Parathyroid adenoma (tissue), 2 donors: ENCODE measurements around the gene MTHFR.

Source experiments
- H2AFZ ChIP-seq: fragments of 300-600 bp; sonication (generic); one replicate; pipeline ENCODE4 v1.7.0; 2017; ENCODE audit warnings: antibody characterized with exemption, mild to moderate bottlenecking
- H3K27ac ChIP-seq: fragments of 300-600 bp; sonication (generic); one replicate; pipeline ENCODE4 v1.7.0; 2017
- H3K27me3 ChIP-seq: fragments of 300-600 bp; sonication (generic); one replicate; pipeline ENCODE4 v1.7.0; 2017; ENCODE audit warnings: low read length; ENCODE audit not compliant: control insufficient read depth, insufficient read depth
- H3K36me3 ChIP-seq: fragments of 300-600 bp; sonication (generic); one replicate; pipeline ENCODE4 v1.7.0; 2017; ENCODE audit warnings: low read length; ENCODE audit not compliant: control insufficient read depth, insufficient read depth
- H3K4me1 ChIP-seq: fragments of 300-600 bp; sonication (generic); one replicate; pipeline ENCODE4 v1.7.0; 2017; ENCODE audit warnings: control low read depth
- H3K4me2 ChIP-seq: fragments of 300-600 bp; sonication (generic); one replicate; pipeline ENCODE4 v1.7.0; 2017; ENCODE audit warnings: low read length
- H3K4me3 ChIP-seq: fragments of 300-600 bp; sonication (generic); one replicate; pipeline ENCODE4 v1.7.0; 2017; ENCODE audit warnings: low read depth, low read length
- H3K79me2 ChIP-seq: fragments of 300-600 bp; sonication (generic); one replicate; pipeline ENCODE4 v1.7.0; 2017; ENCODE audit warnings: control low read depth
- H3K9ac ChIP-seq: fragments of 300-600 bp; sonication (generic); one replicate; pipeline ENCODE4 v1.7.0; 2017; ENCODE audit warnings: mild to moderate bottlenecking
- H3K9me3 ChIP-seq: fragments of 300-600 bp; sonication (generic); one replicate; pipeline ENCODE4 v1.7.0; 2017; ENCODE audit warnings: low read length; ENCODE audit not compliant: control insufficient read depth
- CTCF ChIP-seq: fragments of 300-600 bp; sonication (generic); IDR thresholded peaks from one replicate; pipeline ENCODE4 v1.7.0; 2017; ENCODE audit warnings: antibody characterized with exemption, mild to moderate bottlenecking
- donor health status: primary hyperparathyroidism.

MTHFR gene

GRCh38 chr1:11850156-11850555 lies 44.4 kb upstream of the MTHFR start:
- no peaks in the 10 kb centered on the region for H3K4me1 ChIP-seq
- H3K27ac ChIP-seq: no peak overlapping the region
- H3K27me3 ChIP-seq: no peaks in the 10 kb centered on the region
- no peak overlapping the region for H3K4me3 ChIP-seq
- no peak overlapping the region for H3K9ac ChIP-seq
- H2AFZ ChIP-seq: no peak overlapping the region
- no peaks in the 10 kb centered on the region for H3K79me2 ChIP-seq
- H3K9me3 ChIP-seq: no peaks in the 10 kb centered on the region
- no peaks in the 10 kb centered on the region for H3K36me3 ChIP-seq
- no peak for TF ChIP-seq CTCF
- no peak overlapping the region for H3K4me2 ChIP-seq

- no peaks in the 10 kb centered on the region for H3K79me2 ChIP-seq
- H3K4me1 ChIP-seq: no peaks in the 10 kb centered on the region
- H3K27me3 ChIP-seq: no peaks in the 10 kb centered on the region
- H3K4me3 ChIP-seq: no peak overlapping the region
- no peaks in the 10 kb centered on the region for H3K9me3 ChIP-seq
- H3K4me2 ChIP-seq: no peak overlapping the region
- no peak overlapping the region for H3K9ac ChIP-seq
- no peak overlapping the region for H3K27ac ChIP-seq
- H2AFZ ChIP-seq: no peak overlapping the region
- no peaks in the 10 kb centered on the region for H3K36me3 ChIP-seq
- no peak for TF ChIP-seq CTCF
These were observed 42.6 kb upstream of the MTHFR start for GRCh38 chr1:11848373-11848700.

DNA sequence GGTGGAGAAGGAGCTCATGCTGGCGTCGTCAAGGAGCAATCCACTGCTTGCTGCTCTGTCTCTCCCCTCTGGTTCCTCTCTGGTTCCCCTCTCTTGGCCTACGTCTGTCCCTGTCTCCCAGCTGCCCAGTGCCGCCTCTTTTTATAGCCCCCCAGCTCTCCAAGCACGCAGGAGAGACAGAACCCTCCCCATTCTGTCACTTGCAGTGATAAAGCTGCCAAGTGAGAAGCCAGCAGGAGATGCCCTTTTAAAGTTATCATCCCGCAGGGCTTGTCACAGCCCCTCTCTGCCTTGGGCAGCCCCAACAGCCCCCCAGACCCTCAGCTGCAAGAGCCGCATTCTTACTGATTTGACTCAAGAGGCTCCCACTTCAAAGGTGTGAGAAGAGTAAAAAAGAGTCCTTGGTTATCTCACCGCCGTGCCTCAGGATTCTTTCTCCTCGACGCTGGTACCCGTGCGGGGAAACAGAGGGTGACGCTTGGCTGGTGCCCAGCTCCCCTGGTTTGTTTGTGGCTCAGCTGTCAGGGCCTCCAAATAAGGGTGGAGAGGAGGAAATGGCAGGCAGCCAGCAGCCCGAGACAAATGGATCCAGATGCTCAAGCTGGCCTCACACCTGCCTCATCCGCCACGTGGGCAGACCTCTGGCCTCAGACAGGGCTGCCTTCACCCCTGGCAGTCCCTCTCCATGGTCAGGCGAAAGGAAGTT lies 42.1 kb upstream of the MTHFR start, which contains the start of gene NPPA:
Gene NPPA (minus strand): TSS at position 117 of the 706 bp plus-strand sequence. CDS start 99 bp downstream, at position 18.
- Histone ChIP-seq H3K79me2 (no peaks in the 10 kb centered on the region), H3K27ac (no peak within 1 kb of the TSS), H3K4me1 (no peaks in the 10 kb centered on the region), H3K36me3 (no peaks in the 10 kb centered on the region), H3K4me2 (no peak within 1 kb of the TSS), H3K4me3 (no peak within 1 kb of the TSS), H3K9ac (no peak within 1 kb of the TSS), H3K9me3 (no peaks in the 10 kb centered on the region), H2AFZ (no peak within 1 kb of the TSS), H3K27me3 (no peaks in the 10 kb centered on the region)
- TF ChIP-seq CTCF: no peak

- H3K36me3 ChIP-seq: no peaks in the 10 kb centered on the region
- no peak for TF ChIP-seq CTCF
- H3K79me2 ChIP-seq: no peaks in the 10 kb centered on the region
- H3K4me2 ChIP-seq: no peak overlapping the region
- H3K9me3 ChIP-seq: no peaks in the 10 kb centered on the region
- no peaks in the 10 kb centered on the region for H3K4me1 ChIP-seq
- no peak overlapping the region for H2AFZ ChIP-seq
- no peak overlapping the region for H3K27ac ChIP-seq
- no peak overlapping the region for H3K9ac ChIP-seq
- no peak overlapping the region for H3K4me3 ChIP-seq
- H3K27me3 ChIP-seq: no peaks in the 10 kb centered on the region
These were observed 40.0 kb upstream of the MTHFR start for GRCh38 chr1:11845641-11846335.
